IPS-15b (cell line): ENCODE results near the gene CCDC182.

ENCODE experiments used
- H3K27me3 ChIP-seq: one replicate; pipeline ENCODE4 v1.6.1; 2013; ENCODE audit warnings: low read length; ENCODE audit not compliant: control insufficient read depth, insufficient read depth
- H3K36me3 ChIP-seq: one replicate; pipeline ENCODE4 v1.6.1; 2013; ENCODE audit warnings: low read length; ENCODE audit not compliant: control insufficient read depth, insufficient read depth
- H3K4me1 ChIP-seq: one replicate; pipeline ENCODE4 v1.6.1; 2013; ENCODE audit warnings: mild to moderate bottlenecking, low read length; ENCODE audit not compliant: control insufficient read depth, insufficient read depth
- H3K4me3 ChIP-seq: one replicate; pipeline ENCODE4 v1.5.1; 2013; ENCODE audit warnings: low read depth, low read length
- H3K9ac ChIP-seq: one replicate; pipeline ENCODE4 v1.6.1; 2013; ENCODE audit warnings: low read depth, mild to moderate bottlenecking, low read length
- H3K9me3 ChIP-seq: one replicate; pipeline ENCODE4 v1.6.1; 2013; ENCODE audit warnings: mild to moderate bottlenecking, low read length; ENCODE audit not compliant: control insufficient read depth, insufficient read depth

The CCDC182 gene

GRCh38 chr17:57755480-57756070 is 10.5 kb upstream of the CCDC182 start:
- no peaks in the 10 kb centered on the region for H3K27me3 ChIP-seq
- no peak overlapping the region for H3K9ac ChIP-seq
- H3K9me3 ChIP-seq = no peaks in the 10 kb centered on the region
- no peaks in the 10 kb centered on the region for H3K4me1 ChIP-seq
- no peak overlapping the region for H3K4me3 ChIP-seq
- H3K36me3 ChIP-seq = no peaks in the 10 kb centered on the region

GRCh38 chr17:57752031-57752905 is 7.2 kb upstream of the CCDC182 start:
- Histone ChIP-seq H3K9me3 (no peaks in the 10 kb centered on the region), H3K4me3 (no peak overlapping the region), H3K27me3 (no peaks in the 10 kb centered on the region), H3K4me1 (no peaks in the 10 kb centered on the region), H3K9ac (no peak overlapping the region), H3K36me3 (no peaks in the 10 kb centered on the region)

GRCh38 chr17:57751348-57751971 is 6.4 kb upstream of the CCDC182 start:
- Histone ChIP-seq H3K27me3 (no peaks in the 10 kb centered on the region), H3K9me3 (no peaks in the 10 kb centered on the region), H3K9ac (no peak overlapping the region), H3K4me1 (no peaks in the 10 kb centered on the region), H3K4me3 (no peak overlapping the region), H3K36me3 (no peaks in the 10 kb centered on the region)

GRCh38 chr17:57750895-57751294 is 5.8 kb upstream of the CCDC182 start:
- Histone ChIP-seq H3K9me3 (no peaks in the 10 kb centered on the region), H3K9ac (no peak overlapping the region), H3K4me1 (no peaks in the 10 kb centered on the region), H3K4me3 (no peak overlapping the region), H3K36me3 (no peaks in the 10 kb centered on the region), H3K27me3 (no peaks in the 10 kb centered on the region)

DNA sequence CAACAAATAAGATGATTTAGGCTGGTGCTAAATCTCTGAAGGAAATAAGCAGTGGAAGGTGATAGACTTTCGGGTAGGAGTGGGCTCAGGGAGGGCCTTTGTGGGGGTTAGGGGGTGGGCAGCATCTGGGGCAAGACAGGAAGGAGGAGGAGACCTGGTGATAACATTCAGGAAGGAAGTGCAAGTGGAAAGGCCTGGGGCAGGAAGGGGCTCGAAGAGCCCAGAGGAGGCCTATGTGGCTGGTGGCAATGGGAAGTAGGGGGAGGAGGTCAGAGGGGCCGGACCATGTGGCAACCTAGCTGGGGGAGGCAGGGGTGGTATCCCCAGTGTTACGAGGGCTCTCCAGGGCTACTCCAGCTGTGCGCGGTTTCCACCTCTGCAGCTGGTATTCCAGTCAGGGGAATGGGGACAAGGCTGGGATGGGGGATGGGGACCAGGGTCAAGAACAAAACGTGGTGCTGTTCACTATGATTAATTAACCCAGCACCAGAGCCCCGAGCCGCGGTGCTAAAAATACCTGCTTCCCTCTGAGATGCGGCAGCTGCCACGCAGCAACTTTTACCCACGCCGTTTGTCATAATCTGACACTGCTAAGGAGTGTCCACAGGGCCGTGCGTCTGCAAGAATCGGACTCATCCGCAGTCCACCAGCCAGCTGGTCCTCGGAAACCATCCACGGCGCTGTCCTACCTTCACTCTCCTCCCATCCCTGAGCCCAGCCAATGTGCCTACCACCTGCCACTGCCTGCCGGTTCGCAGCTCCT is 5.2 kb upstream of the CCDC182 start:
- Histone ChIP-seq H3K9ac (no peak overlapping the region), H3K9me3 (no peaks in the 10 kb centered on the region), H3K27me3 (no peaks in the 10 kb centered on the region), H3K36me3 (no peaks in the 10 kb centered on the region), H3K4me1 (no peaks in the 10 kb centered on the region), H3K4me3 (no peak overlapping the region)

GRCh38 chr17:57749701-57750100 is 4.6 kb upstream of the CCDC182 start:
- Histone ChIP-seq H3K27me3 (no peaks in the 10 kb centered on the region), H3K9ac (no peak overlapping the region), H3K4me1 (no peaks in the 10 kb centered on the region), H3K9me3 (no peaks in the 10 kb centered on the region), H3K36me3 (no peaks in the 10 kb centered on the region), H3K4me3 (no peak overlapping the region)

DNA sequence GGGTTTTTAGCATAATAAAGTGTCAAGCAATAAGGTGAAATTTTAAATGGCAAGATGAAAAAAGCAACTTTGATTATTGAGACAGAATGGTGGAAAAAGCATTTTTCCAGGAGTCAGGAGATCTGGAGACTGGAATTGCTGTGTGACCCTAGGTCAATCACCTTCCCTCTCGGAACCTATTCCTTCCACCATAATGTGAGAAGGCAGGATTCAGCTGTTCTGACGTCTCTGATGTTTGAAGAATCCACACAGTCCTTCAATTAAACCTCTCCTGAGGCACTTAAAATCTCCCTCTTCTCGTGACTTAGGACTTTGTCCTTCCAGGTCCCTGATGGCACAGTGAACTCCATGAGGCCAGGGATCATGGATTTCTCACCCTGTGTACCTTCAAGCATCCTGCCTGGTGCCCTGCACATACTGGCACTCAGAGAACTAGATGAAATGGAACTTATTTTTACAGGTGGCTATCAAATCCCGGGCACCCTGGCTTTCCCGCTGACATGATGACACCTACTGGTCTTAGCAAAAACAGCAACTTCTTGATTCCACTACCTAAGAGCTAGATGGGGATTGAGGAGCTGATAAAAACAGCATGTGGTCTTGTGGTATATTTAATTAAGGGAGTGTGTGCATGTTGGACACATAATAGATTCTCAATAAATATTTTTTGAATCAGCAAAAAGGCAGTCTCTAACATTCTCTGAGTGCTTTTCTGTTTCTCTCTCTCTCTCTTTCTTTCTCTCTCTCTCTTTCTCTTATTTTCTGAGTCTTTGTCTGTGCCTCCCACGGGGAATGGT is 2.3 kb upstream of the CCDC182 start:
- H3K4me3 ChIP-seq = no peak overlapping the region
- H3K27me3 ChIP-seq = no peaks in the 10 kb centered on the region
- no peak overlapping the region for H3K9ac ChIP-seq

DNA sequence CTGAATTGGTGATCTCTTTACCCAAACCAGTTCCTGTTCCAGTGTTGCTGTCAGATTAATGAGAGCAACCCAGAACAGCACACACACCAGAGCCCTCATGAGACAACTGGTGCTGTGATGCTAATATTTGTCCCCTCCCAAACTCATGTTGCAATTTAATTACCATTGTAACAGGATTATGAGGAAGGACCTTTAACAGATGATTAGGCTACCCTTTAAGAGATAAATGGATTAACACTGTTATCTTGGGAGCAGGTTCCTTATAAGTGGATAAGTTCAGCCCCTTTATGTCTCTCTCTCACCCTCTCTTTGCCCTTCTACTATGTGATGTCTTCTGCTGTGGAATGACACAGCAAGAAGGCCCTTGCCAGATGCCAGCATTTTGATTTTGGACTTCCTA is 1.1 kb upstream of the CCDC182 start:
- H3K4me1 ChIP-seq = no peaks in the 10 kb centered on the region
- no peaks in the 10 kb centered on the region for H3K27me3 ChIP-seq
- no peak overlapping the region for H3K9ac ChIP-seq

More for the DNA sequence above, 2.3 kb upstream of the CCDC182 start:
- no peaks in the 10 kb centered on the region for H3K9me3 ChIP-seq
- H3K36me3 ChIP-seq = no peaks in the 10 kb centered on the region
- no peaks in the 10 kb centered on the region for H3K4me1 ChIP-seq

DNA sequence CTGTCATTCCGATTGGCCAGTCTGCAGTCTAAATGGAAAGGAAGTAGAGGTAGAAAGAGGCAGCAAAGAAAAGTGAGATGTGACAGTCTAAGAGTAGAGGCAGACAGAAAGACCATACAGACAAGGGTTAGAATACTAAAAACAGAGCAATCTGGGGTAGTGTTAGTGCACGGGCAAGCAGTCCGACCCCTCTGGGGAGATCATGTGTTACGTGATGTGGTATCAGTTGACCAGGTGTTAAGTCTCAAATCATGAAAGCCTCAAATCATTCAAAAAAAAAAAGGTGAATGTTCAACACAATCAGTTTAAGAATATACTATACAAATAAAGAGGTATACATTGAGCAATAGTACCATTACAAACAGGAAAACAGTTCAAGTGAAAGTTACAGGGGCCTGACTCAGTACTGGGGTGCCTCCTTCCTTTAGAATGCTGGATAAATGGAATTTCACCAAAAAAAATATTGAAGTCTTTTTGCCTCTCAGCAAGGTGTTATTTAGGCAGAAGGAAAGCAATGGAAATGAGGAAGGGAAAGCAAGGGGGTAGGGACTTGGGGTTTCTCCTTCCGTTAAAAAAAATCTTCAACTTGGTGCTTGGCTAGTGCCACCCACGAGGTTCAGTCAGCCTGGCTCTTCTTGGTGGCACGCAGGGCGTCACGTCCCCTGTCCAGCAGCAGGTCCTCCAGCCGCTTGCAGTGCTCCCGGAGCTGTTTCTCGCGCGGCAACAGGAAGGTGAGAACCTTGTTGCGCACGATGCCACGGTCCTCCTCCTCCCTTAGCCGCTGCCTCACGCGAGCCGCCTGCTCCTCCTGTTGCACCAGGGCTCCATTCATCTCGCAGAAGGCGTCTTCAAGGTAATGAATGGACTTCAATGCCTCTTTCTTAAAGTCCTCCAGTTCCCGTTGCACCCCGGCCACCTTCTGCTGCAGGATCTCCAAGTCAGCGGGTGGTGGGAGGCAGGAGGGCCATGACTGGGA is 616 bp downstream of the CCDC182 start:
- no peaks in the 10 kb centered on the region for H3K36me3 ChIP-seq
- no peak overlapping the region for H3K9ac ChIP-seq
- no peak overlapping the region for H3K4me3 ChIP-seq
- H3K4me1 ChIP-seq = no peaks in the 10 kb centered on the region
- no peaks in the 10 kb centered on the region for H3K9me3 ChIP-seq
- H3K27me3 ChIP-seq = no peaks in the 10 kb centered on the region

More for the DNA sequence above, 1.1 kb upstream of the CCDC182 start:
- H3K36me3 ChIP-seq = no peaks in the 10 kb centered on the region
- no peaks in the 10 kb centered on the region for H3K9me3 ChIP-seq
- no peak overlapping the region for H3K4me3 ChIP-seq

GRCh38 chr17:57740235-57740528 is 4.9 kb downstream of the CCDC182 start:
- H3K27me3 ChIP-seq = no peaks in the 10 kb centered on the region
- H3K9me3 ChIP-seq = no peaks in the 10 kb centered on the region
- no peaks in the 10 kb centered on the region for H3K4me1 ChIP-seq
- no peaks in the 10 kb centered on the region for H3K36me3 ChIP-seq
- no peak overlapping the region for H3K9ac ChIP-seq
- no peak overlapping the region for H3K4me3 ChIP-seq
